Activated gamma-delta T cell (primary cell): ENCODE data around the gene PAXX.
"Not testable (repeated sequence)": the region's sequence is repeated elsewhere in the genome, so short reads cannot be mapped to it uniquely, and the experiment has no call there.

ENCODE experiments used
- DNase-seq: peaks from one replicate; lab custom pipeline; 2025; lab: John Stamatoyannopoulos, UW

The PAXX gene

DNA sequence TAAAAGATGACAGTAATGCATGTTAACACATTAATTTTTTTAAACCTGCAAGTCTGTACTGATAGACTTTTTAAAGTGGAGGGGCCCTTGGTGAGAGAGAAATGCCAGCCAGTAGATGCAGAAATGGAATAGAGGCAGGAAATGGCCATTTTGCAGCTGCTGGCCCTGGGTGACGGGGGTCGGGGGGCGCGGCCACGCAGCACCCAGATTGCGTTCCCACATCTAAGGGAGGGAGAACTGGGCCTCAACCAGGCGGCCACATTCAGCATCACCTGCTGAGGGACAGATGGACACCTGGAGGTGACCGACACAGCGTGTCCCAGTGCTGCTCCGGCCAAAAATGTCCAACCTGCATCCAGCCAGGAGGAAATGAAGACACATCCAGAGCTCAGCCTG lies 10.4 kb downstream of the PAXX start:
- no peak for DNase-seq

DNA sequence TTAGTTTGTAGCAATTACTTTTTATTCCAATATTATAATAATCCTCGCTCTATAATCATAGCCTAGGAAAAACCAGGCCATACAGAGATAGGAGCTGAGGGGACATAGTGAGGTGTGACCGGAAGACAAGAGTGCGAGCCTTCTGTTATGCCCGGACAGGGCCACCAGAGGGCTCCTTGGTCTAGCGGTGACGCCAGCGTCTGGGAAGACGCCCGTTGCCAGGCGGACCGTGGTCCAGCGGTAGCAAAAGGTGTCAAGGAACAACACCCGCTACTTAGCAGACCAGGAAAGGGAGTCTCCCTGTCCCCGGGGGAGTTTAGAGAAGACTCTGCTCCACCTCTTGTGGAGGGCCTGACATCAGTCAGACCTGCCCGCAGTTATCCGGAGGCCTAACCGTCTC lies 12.1 kb downstream of the PAXX start:
- DNase-seq, result not testable (repeated sequence)

GRCh38 chr9:137006116-137007003 lies 14.1 kb downstream of the PAXX start:
- no peak for DNase-seq

DNA sequence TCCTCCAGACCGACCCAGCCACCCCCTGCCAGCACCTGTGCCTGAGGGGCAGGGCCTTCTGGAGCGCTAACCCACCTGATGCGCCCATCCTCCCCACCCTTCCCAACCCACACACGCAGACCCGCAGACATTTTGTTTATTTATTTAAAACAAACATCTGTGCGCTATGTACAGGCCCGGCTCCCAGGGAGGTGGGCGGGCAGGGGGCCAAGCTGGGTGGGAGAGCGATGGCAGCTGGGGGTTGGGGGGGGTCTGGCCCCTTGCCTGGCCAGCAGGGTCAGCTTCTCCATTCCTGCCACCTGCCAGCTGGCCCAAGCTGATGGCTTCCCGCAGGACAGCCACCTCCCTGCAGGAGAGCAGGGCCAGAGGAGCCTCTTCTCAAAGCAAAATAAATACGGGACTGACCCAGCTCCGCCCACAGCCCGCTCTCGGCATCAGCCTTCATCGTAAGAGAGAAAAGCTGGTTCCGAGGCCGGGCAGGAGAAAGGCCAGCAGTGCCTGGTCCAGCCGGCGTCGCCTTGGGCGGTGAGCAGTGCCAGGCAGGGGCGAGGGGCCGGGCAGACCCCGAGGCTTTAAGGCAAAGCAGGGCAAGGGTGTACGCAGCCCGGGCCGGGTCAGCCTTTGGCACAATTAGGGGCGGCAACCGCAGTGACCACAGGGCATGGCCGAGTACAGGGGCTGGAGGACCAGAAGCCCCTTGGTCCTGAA lies 15.0 kb downstream of the PAXX start:
- DNase-seq, result no peak

DNA sequence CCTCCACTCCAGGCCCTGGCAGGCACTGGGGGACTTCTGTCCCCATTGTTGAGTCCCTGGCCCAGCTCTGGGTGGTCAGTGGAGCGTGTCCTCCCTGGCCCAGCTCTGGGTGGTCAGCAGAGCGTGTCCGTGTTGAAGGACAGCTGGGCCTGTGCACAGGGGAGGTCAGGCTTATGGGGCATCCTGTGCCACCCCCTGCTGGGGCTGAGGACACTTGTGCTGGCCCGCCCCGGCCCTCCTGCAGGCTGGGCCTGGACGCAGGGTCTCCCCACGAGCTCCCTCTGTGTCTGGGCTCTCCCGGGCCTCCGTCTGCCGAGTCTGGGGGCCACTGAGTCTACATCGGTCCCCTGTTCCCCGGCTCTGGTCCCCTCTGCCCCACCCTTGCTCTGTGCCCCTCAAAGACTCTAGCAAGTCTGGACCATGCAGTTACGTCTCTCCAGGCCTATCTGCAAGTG lies 15.6 kb downstream of the PAXX start:
- no peak for DNase-seq

GRCh38 chr9:137008312-137008711 lies 16.1 kb downstream of the PAXX start:
- no peak for DNase-seq

- DNase-seq, result no peak
Measured at GRCh38 chr9:137009217-137009616, 17.0 kb downstream of the PAXX start.

GRCh38 chr9:137009938-137010732 lies 17.9 kb downstream of the PAXX start:
- no peak for DNase-seq

DNA sequence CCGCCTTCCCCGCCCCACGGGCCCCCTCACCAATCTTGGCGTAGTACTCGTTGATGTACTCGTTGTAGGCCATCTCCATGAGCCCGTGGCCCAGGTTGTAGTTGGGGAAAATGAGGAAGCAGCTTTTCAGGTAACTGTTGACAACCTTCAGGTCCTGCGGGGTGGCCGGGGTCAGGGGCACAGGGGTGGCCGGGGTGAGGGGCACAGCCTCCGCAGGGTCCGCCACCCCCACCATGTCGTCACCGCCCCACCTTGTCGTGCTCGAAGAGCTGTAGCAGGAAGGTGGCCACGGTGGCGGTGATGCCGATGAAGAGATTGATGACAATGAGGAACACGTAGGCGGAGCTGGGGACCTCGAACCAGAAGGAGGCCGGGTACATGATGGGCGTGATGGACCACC lies 18.9 kb downstream of the PAXX start:
- no peak for DNase-seq

DNA sequence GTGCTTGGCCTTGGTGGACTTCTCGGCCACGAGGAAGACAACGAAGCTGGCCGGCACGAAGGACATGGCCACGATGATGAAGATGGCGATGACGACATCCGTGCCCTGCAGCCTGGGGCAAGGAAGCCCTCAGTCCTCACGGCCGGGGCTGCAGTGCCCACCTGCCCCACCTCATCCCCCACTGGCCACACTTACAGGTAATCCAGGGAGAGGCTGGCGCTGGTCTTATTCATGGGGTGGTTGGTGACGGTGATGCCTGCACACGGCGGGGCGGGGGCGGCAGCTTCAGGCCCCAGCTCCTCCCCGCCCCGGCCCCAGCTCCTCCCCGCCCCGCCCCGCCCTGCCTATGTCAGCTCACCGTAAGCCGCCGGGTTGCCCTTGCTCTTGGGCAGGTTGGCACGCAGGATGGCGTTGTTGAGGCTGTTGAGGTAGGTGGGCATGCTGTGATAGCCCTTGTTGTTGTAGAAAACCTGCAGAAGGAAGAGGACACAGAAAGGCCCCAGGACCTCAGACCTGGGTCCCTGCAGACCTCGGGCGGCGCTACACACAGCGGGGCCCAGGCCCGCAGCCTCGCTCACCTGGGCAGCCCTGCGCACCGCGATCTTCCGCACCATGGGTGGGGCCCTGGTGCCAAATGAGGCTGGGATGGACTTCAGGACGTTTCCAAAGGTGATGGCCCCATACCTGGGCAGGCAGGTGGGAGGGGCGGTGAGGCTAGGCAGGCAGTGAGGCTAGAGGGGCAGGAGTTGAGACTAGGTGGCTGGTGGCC lies 19.9 kb downstream of the PAXX start:
- DNase-seq, result no peak

DNA sequence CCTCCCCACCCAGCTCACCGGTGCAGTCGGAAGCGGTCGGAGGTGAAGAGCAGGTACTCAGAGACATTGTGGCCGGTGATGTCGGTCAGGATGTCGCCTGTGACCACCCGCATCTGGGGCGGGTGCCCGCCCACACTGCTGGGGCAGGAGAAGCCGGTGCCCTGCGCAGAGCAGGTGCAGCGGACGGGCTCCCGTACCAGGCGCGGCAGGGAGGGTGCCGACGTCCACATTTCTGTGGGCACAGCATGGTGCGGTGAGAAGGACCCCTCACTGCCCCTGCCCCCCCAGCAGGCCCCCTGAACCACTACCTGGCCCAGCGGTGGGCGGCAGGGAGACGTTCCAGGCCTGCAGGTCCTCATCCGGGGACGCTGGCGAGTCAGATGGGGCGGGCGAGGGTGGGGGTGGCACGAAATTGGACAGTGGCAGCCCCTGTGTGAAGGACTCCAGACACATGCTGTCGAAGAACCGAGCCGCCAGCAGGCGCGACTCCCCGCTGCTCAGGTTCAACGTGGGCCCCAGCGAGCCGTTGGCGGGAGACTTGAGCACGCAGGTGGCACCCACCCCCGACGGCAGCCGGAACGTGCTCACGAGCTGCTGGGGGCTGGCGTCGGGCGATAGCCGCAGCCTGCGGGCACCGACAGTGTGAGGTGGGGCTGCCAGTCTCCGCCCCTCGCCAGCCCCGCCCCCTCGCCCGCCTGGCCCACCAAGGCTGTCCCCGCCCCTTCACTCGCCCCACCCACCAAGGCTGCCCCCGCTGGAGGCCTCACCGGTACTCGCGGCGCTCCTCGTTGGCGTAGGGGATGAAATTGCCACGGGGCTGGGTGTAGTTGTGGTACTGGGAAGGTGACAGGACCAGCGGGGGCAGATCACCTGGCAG lies 20.7 kb downstream of the PAXX start:
- no peak for DNase-seq

DNA sequence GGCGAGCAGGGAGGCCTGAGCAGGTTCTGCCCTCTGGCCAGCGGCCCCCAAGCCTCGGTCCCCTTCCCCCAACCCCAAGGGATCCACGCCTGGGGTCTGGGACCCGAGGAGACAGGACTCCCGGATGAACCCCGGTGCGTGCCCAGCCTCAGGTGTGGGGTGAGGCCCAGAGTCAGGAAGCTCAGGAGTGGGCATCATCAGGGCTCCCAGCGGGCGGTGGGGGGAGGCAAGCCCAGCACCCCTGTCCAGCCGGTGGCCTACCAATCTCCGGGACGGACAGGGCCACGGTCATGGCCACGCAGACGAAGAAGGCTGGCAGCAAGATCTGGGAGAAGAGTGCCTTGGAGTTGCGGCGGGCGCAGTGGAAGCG lies 21.3 kb downstream of the PAXX start:
- no peak for DNase-seq

DNA sequence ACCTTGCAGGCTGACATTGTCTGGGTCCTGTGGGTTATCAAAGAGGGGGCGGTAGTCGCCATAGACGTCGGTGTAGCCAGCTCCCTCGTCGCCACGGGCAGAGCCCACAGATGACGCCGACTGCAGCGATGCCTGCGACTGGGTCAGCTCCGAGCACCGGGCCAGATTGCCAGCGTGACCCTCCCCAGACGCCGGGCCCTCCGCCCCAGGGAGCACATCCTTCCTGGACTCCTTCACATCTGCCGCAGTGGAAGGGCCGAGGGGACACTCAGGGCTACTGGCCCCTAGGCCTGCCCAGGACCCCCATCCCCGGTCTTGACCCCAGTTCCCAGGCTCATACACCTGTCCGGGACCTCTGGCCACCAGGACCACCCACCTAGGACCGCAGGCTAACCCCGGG lies 21.9 kb downstream of the PAXX start:
- DNase-seq, result no peak

DNA sequence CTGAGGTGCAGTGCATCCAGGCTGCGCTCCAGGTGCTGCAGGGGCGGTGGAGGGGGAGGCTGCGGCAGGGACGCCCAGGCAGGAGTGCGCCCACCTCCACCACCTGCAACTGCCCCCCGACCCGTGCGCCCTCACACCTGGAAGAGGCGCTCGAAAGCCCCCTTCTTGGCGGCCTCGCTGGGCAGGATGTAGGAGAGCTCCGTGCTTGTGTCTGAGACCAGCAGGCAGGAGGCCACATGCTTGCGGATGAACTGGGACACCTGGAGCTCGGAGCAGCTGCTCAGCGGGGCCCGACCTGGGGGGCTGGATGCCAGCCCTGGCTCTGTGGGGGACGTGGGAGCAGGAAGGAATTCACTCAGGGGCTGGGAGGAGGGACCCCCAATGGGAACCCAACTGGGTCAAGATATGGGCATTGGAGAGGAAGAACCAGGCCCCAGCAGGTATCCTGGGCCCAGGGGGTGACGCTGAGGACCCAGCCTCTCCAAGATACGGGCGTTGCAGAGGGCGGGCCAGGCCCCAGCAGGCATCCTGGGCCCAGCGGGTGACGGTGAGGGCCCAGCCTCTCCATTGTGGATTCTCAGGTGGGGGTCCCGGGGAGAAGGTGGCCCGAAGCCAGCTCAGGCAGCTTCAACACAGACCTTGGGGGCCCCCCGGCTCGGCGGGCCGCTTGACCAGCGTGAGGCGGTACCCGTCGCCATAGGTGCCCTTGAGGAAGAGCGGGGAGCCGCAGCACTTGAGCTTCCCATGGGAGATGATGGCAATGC lies 22.7 kb downstream of the PAXX start:
- DNase-seq, result no peak

DNA sequence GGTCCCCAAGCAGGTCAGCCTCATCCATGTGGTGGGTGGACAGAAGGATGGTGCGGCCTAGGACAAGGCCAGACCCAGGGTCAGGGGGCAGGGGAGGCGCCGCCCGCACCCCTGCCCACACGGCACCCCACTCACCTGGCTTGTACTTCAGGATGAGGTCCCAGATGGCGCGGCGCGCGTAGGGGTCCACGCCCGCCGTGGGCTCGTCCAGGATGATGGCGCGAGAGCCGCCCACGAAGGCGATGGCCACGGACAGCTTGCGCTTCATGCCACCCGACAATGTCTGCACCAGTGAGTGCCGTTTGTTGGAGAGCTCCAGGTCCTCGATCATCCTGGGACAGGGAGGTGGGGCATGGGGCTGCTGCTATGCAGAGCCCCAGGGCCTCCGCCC lies 23.3 kb downstream of the PAXX start:
- DNase-seq, result no peak

- no peak for DNase-seq
Measured at GRCh38 chr9:137015976-137016375, 23.8 kb downstream of the PAXX start.

DNA sequence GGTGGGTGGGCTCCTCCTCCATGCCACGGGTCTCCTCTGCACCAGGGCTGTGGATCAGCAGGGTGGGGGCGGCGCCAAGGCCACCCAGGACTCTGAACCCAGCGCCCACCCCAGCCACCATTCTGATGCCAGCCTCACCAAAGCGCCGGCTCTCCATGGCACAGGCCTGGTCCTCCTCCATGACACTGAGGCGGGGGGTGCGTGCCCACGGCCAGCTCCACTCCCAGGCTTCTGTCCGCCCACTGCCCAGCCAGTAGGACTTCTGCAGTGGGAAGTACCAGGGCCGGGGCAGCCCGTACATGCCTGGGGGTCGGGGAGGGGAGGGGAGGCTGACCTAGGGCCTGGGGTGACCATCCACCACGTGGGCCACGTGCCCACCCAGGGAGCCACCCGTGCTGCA lies 24.2 kb downstream of the PAXX start:
- no peak for DNase-seq

GRCh38 chr9:137017071-137017470 lies 24.8 kb downstream of the PAXX start:
- no peak for DNase-seq

DNA sequence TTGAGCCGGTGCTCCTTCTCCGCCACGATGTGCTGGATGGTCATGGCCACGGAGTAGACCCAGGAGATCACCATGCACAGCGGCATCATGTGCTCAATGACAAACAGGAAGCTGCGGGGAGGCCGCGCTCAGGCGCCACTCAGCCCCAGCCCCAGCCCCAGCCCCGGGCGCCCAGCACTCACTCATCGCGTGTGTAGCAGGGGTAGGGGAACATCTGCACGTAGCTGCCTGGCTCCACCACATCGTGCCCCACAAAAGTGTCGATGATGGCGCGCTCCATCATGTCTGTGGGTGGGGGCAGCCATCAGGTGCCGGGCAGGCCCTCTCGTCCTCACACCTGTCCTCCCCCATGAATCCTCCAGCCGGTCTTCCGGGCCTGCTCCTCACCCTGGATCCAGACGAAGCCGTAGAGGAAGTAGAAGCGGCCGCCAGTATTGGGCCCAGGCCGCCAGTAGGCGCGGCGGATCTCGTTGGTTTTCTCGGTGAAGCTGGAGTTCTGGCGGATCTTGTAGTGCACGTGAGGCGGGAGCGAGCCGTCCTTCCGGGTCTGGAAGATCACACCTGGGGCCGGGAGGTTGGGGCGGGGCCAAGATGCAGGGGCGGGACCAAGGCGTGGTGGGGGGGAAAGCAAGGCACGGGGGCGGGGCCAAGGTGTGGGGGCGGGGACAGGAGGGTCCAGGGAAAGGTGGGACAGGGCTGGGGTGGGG lies 25.7 kb downstream of the PAXX start:
- DNase-seq, result no peak
